HepG2 (cell line): Measurements from ENCODE around the gene POLR1G.

Experiments used
- ATF7 ChIP-seq, 2 experiments: fragments of 450-650 bp in 1 of 2; sonication (generic) in 1 of 2; formaldehyde crosslinking in 1 of 2; IDR thresholded peaks; 2 replicates each; pipeline versions ENCODE4 v1.4.0 to v1.6.1; 2016 to 2020; ENCODE audit warnings: antibody characterized with exemption in 1 of 2, mild to moderate bottlenecking in 1 of 2, missing genetic modification reagents in 1 of 2
- CEBPB ChIP-seq: IDR thresholded peaks from 2 replicates; pipeline ENCODE4 v1.6.1; 2011; ENCODE audit warnings: low read depth, low read length, improper control_type of control experiment, borderline replicate concordance
- CTCF ChIP-seq: sonication (generic); formaldehyde crosslinking; IDR thresholded peaks from 2 replicates; pipeline ENCODE4 v1.5.0; 2020; ENCODE audit warnings: mild to moderate bottlenecking, missing genetic modification reagents, moderate library complexity
- HDAC6 ChIP-seq: fragments of 200-600 bp; sonication (generic); IDR thresholded peaks from 2 replicates; pipeline ENCODE4 v1.7.0; 2017; ENCODE audit warnings: mild to moderate bottlenecking, antibody characterized with exemption, low read length, low read depth
- PCBP2 ChIP-seq: fragments of 200-400 bp; formaldehyde crosslinking; optimal IDR thresholded peaks from 2 replicates; pipeline ENCODE3; 2018; ENCODE audit warnings: low read length, low read depth; ENCODE audit not compliant: poor library complexity, severe bottlenecking
- RBAK ChIP-seq: sonication (generic); formaldehyde crosslinking; IDR thresholded peaks from 2 replicates; pipeline ENCODE4 v1.5.1; 2020; ENCODE audit warnings: mild to moderate bottlenecking, missing genetic modification reagents
- ZNF232 ChIP-seq: sonication (generic); formaldehyde crosslinking; IDR thresholded peaks from 2 replicates; pipeline ENCODE4 v1.4.0; 2020; ENCODE audit warnings: missing genetic modification reagents, borderline replicate concordance

GRCh38 chr19:45406226-45407090 is at the start of gene POLR1G:
- TF ChIP-seq CTCF (CRISPR knock-in tag) (no peak), CEBPB (no peak), PCBP2 (no peak), HDAC6 (no peak), RBAK (CRISPR knock-in tag) (no peak), ATF7 (IDR thresholded peaks at IDR 0.05) (peak; percentile 90), ATF7 (CRISPR knock-in tag; IDR thresholded peaks at IDR 0.05) (peak; percentile 24; the same call in 1 of the 2 replicates), ZNF232 (CRISPR knock-in tag) (no peak)
